22Rv1 (cell line): ENCODE data around the gene MIPEP.

Experiments
- H3K27ac ChIP-seq: fragments of 450-650 bp; 2 replicates; pipeline ENCODE4 v1.5.1; 2017
- ZFX ChIP-seq: fragments of 450-650 bp; IDR thresholded peaks from 2 replicates; pipeline ENCODE4 v1.6.1; 2017; ENCODE audit warnings: antibody characterized with exemption, borderline replicate concordance
- TF ChIP-seq, protein P1 (sequence below): fragments of 450-650 bp; IDR thresholded peaks from 2 replicates; pipeline ENCODE4 v1.5.1; 2017; ENCODE audit warnings: mild to moderate bottlenecking

Gene MIPEP

DNA sequence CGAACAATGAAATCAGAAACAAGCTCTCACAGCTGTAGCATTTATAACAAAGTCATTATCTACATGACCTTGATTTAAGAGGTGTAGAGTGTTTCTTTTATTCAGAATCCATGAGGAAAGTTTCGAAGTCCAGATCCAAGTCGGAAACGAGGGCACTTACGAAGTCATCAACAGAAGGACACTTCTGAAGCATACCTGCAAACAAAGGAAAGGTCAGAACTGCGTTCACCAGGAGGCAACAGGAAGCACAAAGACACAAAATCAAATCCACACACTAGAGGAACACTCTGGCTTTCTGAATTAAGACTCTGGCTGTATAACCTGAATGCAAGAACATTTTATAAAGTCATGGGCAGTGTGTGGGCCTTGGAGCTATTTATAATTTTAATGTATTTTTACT, 158.9 kb downstream of the MIPEP start:
- no peak overlapping the region for H3K27ac ChIP-seq
- TF ChIP-seq, protein P1, sequence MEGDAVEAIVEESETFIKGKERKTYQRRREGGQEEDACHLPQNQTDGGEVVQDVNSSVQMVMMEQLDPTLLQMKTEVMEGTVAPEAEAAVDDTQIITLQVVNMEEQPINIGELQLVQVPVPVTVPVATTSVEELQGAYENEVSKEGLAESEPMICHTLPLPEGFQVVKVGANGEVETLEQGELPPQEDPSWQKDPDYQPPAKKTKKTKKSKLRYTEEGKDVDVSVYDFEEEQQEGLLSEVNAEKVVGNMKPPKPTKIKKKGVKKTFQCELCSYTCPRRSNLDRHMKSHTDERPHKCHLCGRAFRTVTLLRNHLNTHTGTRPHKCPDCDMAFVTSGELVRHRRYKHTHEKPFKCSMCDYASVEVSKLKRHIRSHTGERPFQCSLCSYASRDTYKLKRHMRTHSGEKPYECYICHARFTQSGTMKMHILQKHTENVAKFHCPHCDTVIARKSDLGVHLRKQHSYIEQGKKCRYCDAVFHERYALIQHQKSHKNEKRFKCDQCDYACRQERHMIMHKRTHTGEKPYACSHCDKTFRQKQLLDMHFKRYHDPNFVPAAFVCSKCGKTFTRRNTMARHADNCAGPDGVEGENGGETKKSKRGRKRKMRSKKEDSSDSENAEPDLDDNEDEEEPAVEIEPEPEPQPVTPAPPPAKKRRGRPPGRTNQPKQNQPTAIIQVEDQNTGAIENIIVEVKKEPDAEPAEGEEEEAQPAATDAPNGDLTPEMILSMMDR: no peak
- TF ChIP-seq ZFX: no peak

DNA sequence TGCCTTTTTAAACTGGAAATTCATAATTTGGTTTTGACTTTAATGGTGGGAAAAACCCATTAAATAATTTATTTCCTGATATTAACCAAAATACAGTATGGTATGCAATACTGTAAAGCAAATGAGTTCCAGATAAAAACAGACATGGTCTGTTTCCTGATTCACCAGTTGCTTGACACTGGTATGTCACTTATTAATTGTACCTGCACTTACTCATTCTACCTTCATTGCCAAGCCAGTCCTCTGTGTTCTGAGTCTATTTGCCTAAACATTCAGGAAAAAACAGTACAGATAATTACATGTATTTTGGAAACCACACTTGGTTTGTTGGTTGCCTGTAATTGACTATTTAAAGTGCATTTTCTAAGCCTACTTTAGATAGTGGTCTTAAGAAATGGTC, 159.7 kb downstream of the MIPEP start:
- no peak overlapping the region for H3K27ac ChIP-seq
- no peak for TF ChIP-seq ZFX
- TF ChIP-seq, protein P1: no peak

DNA sequence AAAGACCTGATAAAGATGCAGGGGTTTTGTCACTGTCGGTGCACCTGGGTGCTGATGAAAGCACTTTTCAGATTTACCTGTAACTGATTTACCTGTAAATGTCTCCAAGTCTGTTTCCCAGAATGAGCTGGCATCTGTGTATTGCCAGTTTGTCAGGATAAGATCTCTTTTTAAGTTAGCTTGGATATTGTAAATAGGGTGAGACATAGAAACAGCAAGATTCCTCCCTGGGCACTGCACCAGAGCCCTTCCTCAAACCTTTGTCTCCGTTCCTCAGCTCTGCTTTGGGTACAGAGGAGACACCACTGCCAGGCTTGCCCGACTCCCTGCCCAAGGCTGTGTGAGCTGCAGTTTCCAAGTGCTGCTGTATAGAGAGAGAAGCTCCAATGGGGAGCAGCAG, 160.4 kb downstream of the MIPEP start:
- no peak overlapping the region for H3K27ac ChIP-seq
- no peak for TF ChIP-seq ZFX
- TF ChIP-seq, protein P1: no peak

DNA sequence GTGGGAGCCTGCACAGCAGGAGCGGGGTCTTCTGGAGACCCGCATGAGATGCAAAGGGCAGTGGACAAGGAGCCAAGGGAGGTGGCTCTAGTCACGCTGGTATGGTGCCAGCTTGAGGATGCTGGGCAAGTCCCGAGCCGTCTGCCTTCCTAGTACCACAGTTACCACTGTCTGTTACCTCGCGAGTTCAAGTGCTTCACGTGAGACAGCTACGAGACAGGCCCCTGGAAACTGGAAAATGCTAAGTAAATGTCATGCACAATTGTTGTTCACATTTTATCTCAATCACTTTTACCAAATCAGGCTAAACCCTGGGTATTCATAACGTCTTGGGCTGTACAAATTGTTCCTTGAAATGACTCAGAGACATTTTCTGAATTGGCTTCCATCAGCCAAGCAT, 163.3 kb downstream of the MIPEP start:
- no peak overlapping the region for H3K27ac ChIP-seq
- TF ChIP-seq, protein P1: no peak
- no peak for TF ChIP-seq ZFX

DNA sequence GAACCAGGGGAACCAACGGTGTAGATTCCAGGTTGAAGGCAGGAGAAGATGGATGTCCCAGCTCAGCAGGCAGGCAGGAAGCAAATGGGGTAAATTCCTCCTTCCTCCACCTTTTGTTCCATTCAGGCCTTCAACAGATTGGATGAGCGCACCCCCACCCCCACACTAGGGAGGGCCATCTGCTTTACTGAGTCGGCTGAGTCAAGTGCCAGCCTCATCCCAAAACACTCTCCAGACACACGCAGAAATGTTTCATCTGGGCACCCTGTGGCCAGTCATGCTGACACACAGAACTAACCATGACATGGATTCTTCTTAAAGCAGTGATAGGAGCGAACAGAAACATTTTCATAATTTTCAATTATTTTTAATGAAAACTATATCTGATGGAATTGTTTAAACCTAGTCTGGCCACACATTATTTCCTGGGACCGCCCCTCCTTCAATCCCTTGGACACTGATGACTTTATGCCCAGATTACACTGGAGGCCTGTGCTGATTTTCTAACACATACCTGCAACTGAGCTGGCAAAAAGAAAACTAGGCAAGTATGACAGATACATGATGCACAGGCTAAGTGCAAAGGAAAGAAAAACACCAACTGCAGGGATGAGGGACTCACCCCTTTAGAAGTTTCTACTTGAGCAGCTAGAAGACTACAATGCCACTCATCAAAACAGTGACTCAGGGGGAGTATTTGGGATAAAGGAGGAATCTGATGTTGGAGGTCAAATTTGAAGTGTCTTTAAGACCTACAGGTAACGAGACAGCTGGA, 164.8 kb downstream of the MIPEP start:
- H3K27ac ChIP-seq: no peak overlapping the region
- TF ChIP-seq, protein P1: no peak
- TF ChIP-seq ZFX: no peak

DNA sequence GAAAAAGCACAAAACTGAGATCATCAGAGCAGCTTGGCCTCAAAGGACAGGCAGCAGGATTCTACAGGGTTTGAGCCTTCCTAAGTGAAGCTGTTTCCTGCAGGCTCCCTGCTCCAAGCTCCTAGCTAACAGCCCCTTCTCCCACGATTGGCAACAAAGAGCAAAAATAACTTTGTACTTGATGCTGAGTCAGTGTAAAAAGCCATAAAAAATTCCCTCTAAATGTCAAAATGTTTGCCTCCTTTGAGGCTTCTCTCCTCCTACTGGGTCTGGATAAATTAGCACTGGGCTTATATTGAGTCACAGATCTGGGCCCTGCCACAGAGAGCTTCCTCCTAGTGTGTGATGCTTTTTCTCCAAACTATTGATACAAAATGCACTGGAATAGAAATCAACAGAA, 165.7 kb downstream of the MIPEP start:
- TF ChIP-seq ZFX: no peak
- no peak overlapping the region for H3K27ac ChIP-seq

DNA sequence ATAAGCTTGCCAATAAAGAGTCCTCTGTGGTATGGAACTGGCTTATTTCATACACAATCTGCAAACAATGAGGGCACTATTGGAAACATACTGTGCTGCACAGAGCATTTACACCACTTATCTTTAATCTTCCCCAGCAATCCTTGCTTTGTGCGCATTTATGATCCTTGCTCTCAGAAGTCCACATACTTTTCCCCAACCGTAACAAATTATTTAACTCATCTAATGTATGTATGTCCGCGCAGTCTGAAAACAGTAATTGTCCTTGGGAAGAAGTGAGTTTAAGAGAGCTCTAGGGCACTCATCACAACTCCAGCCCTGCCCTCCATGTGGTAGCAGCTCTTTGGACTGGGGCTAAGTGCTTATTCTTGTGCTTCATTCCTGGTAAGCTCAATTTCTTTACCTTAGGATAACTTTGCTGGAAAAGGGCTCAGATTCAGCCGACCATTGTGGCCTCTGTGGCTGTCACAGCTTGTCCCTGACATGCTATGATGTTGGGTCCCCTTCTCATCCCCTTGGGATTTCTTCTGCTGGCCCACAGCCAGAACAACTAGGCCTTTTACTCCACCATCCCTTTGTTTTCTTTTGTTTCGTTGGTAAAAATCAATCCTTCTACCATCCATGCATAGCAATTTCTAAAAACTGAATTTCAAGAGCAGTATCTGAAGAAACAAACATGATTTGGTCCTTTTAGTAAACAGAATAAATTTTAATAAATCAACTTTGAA, 166.3 kb downstream of the MIPEP start:
- H3K27ac ChIP-seq: no peak overlapping the region
- TF ChIP-seq, protein P1: no peak
- no peak for TF ChIP-seq ZFX

DNA sequence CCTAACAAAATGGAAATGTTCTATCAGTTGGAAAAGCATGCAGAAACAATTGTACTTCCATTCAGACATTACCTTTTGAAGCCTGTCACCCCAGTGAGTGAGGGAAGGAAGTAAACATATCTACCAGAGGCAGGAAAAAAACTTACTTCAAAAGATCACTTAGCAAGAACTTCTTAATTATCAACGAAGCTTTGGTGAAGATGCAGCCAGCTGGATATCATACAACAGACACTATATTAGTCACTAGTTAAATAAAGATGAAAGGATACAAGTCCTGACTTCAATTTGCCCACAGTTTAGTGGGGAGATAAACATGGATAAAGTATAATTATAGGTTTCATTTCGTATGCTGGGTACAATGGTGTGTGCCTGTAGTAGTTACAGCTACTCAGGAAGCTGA, 170.2 kb downstream of the MIPEP start:
- no peak for TF ChIP-seq ZFX
- no peak overlapping the region for H3K27ac ChIP-seq
